PFSK-1 (cell line): ENCODE measurements around the gene RBPJL.

Source experiments
- FOXP2 ChIP-seq: optimal IDR thresholded peaks from 2 replicates; pipeline ENCODE3; 2011; ENCODE audit warnings: borderline replicate concordance, control low read depth, inconsistent platforms; ENCODE audit not compliant: insufficient read depth; ENCODE audit errors: extremely low read length, extremely low read depth
- POLR2AphosphoS5 ChIP-seq: IDR thresholded peaks from 2 replicates; pipeline ENCODE4 v1.6.1; 2012; ENCODE audit warnings: low read depth, mild to moderate bottlenecking, control low read depth, low read length, moderate library complexity
- REST ChIP-seq, 2 experiments: IDR thresholded peaks; 2 replicates each; pipeline versions ENCODE4 v1.6.1 to v1.8.0; 2011 to 2012; ENCODE audit warnings: low read depth in 2 of 2, low read length in 2 of 2, control low read depth in 1 of 2, inconsistent platforms in 1 of 2, mild to moderate bottlenecking in 1 of 2, moderate library complexity in 1 of 2; ENCODE audit not compliant: insufficient read depth in 1 of 2
- SIN3A ChIP-seq: IDR thresholded peaks from 2 replicates; pipeline ENCODE4 v1.6.1; 2012; ENCODE audit warnings: mild to moderate bottlenecking, low read length, moderate library complexity, borderline replicate concordance; ENCODE audit not compliant: insufficient read depth
- TAF1 ChIP-seq: IDR thresholded peaks from 2 replicates; pipeline ENCODE4 v1.6.1; 2012; ENCODE audit warnings: low read length, control low read depth, borderline replicate concordance; ENCODE audit not compliant: insufficient read depth

DNA sequence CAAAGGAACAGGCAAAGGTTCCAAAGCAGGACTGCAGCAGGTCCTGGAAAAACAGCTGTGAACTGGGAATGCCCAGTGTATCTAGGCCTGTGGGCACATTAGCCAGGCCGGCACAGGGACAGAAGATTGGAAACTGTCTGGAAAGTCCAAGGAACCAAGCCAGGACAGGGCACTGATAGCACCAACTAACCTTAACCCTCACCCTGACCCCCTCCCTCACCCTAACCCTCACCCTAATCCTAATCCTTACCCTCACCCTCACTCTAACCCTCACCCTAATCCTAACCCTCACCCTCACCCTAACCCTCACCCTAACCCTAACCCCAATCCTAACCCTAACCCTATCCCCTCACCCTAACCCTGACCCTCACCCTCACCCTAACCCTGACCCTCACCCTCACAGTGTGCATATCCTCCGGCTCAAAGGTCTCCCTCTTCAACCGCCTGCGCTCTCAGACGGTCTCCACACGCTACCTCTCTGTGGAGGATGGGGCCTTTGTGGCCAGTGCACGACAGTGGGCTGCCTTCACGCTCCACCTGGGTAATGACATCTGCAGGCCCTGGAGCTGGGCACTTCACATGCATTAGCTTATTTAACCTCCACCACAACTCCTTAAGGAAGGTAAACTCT is 6.5 kb downstream of the RBPJL start:
- TF ChIP-seq REST (IDR thresholded peaks at IDR 0.05; ENCODE audit: insufficient read depth in 1 of 2, low read depth in 2 of 2, low read length in 2 of 2): no peak
- no peak for TF ChIP-seq POLR2AphosphoS5
- no peak for TF ChIP-seq TAF1
- TF ChIP-seq SIN3A: no peak
- no peak for TF ChIP-seq FOXP2
